Stimulated activated CD4-positive, alpha-beta T cell treated with anti-CD3 and anti-CD28 coated beads, Interleukin-15, amount 100 ng/mL, for 1 hour (primary cell): Measurements from ENCODE around the gene MAGIX.

ENCODE experiments used
- DNase-seq, 2 donors: peaks; one replicate each; pipeline ENCODE4 v3.0.0-alpha.2; 2020; ENCODE audit warnings: low read depth in 1 of 2, low spot score in 1 of 2

The MAGIX gene

GRCh38 chrX:49204709-49205108, 42.2 kb downstream of the MAGIX start:
- no peak for DNase-seq

GRCh38 chrX:49205443-49205842, 42.9 kb downstream of the MAGIX start:
- no peak for DNase-seq

GRCh38 chrX:49206543-49206942, 44.0 kb downstream of the MAGIX start:
- DNase-seq: no peak

GRCh38 chrX:49208399-49208798, 45.8 kb downstream of the MAGIX start:
- no peak for DNase-seq

- DNase-seq: no peak
These were observed 47.1 kb downstream of the MAGIX start for GRCh38 chrX:49209434-49210251.

GRCh38 chrX:49210406-49210805, 47.8 kb downstream of the MAGIX start:
- no peak for DNase-seq

GRCh38 chrX:49211074-49211473, 48.5 kb downstream of the MAGIX start:
- no peak for DNase-seq

GRCh38 chrX:49212209-49212608, 49.7 kb downstream of the MAGIX start:
- no peak for DNase-seq

GRCh38 chrX:49212861-49213260, 50.3 kb downstream of the MAGIX start:
- DNase-seq: no peak

- DNase-seq: no peak
These were observed 51.9 kb downstream of the MAGIX start for GRCh38 chrX:49214416-49214815.

- no peak for DNase-seq
These were observed 52.5 kb downstream of the MAGIX start for GRCh38 chrX:49214996-49215526.
